Placental pericyte (primary cell): ENCODE data around the gene NUP37. TPM values are rescaled to one million over a fixed set of nuclear protein-coding genes. Genes with fewer than 3 reads are reported as not detected.

Source experiments
- total RNA-seq: library from RNA; depleted of rRNA; stranded (reverse); fragments of >200 nt; gene quantifications from 2 replicates; pipeline ENCODE4 v1.2.3, GENCODE V29; 2012

NUP37 gene
- total RNA-seq, result 25.8 and 36.7 TPM in 2 replicates

GRCh38 chr12:102119674-102120563 is at the start of gene NUP37, which contains the start of gene PARPBP:
NUP37 (minus strand) TSS chr12:102120114; CDS start chr12:102118518, 1,596 bp downstream.
PARPBP (plus strand) TSS chr12:102120183; CDS start chr12:102123889, 3,706 bp downstream.

GRCh38 chr12:102061560-102062418 is 58.1 kb downstream of the NUP37 start, which contains the start of gene WASHC3:
WASHC3 (minus strand) TSS chr12:102061991; CDS start chr12:102061962, 29 bp downstream.

Other genes with a start within 250 kb of the NUP37 start
- 51.3 and 129 TPM in 2 replicates for gene DRAM1, start 242.5 kb downstream of the NUP37 start, total RNA-seq
- 40.3 and 40.8 TPM in 2 replicates for gene WASHC3, start 58.1 kb downstream of the NUP37 start, total RNA-seq
- 1.5 and 31.2 TPM in 2 replicates for gene PARPBP, start 69 bp upstream of the NUP37 start, total RNA-seq
- not detected in 2 replicates for gene PMCH, start 77.7 kb upstream of the NUP37 start, total RNA-seq